Ascending aorta (tissue), 2 donors: ENCODE measurements around the gene CD19. TPM values are rescaled to one million over a fixed set of nuclear protein-coding genes. Genes with fewer than 3 reads are reported as not detected.

Experiments
- DNase-seq, 2 donors: peaks; one replicate each; pipeline ENCODE4 v3.0.0-alpha.2; 2019; ENCODE audit warnings: low spot score in 2 of 2
- H3K27ac ChIP-seq, 2 donors: fragments of 200-600 bp; sonication (generic); one replicate each; pipeline ENCODE4 v1.5.1; 2016 to 2017; ENCODE audit warnings: mild to moderate bottlenecking in 1 of 2
- H3K27me3 ChIP-seq: fragments of 200-600 bp; sonication (generic); one replicate; pipeline ENCODE4 v1.5.1; 2017
- H3K36me3 ChIP-seq, 2 donors: fragments of 200-600 bp; sonication (generic); one replicate each; pipeline ENCODE4 v1.5.1; 2016
- H3K4me1 ChIP-seq, 2 donors: fragments of 200-600 bp; sonication (generic); one replicate each; pipeline ENCODE4 v1.5.1; 2016 to 2017; ENCODE audit warnings: mild to moderate bottlenecking in 1 of 2
- H3K4me3 ChIP-seq, 2 donors: fragments of 200-600 bp; sonication (generic); one replicate each; pipeline ENCODE4 v1.5.1; 2016 to 2017; ENCODE audit warnings: mild to moderate bottlenecking in 1 of 2
- H3K9me3 ChIP-seq, 2 donors: fragments of 200-600 bp; sonication (generic); one replicate each; pipeline ENCODE4 v1.5.1; 2016
- CTCF ChIP-seq, 3 experiments: fragments of 200-600 bp in 2 of 3; fragments of 450-650 bp in 1 of 3; sonication (generic) in 2 of 3; IDR thresholded peaks; one replicate each; pipeline ENCODE4 v1.5.1; 2016 to 2019; ENCODE audit warnings: antibody characterized with exemption in 3 of 3, mild to moderate bottlenecking in 1 of 3, moderate library complexity in 1 of 3
- intact Hi-C: fragments of 100-400 bp; cut with DNase I; formaldehyde crosslinking; loops from one replicate; pipeline ENCODE4 v1.15.1; 2023
- total RNA-seq: library from RNA; depleted of rRNA; stranded (reverse); fragments of >200 nt; gene quantifications from one replicate; pipeline ENCODE4 v1.1.0, GENCODE V29; 2016

Gene CD19
- total RNA-seq, 1 donor from 2014 or later = not detected

GRCh38 chr16:28980929-28981328 is 49.2 kb downstream of the CD19 start:
- peaks cover 0 to 2% of the 10 kb centered on the region in 2 donors for H3K4me1 ChIP-seq
- H3K27me3 ChIP-seq = no peaks in the 10 kb centered on the region
- peaks cover 65 to 72% of the 10 kb centered on the region in 2 donors for H3K36me3 ChIP-seq
- H3K4me3 ChIP-seq = no peak overlapping the region
- H3K27ac ChIP-seq = no peak overlapping the region
- no peak for TF ChIP-seq CTCF (IDR thresholded peaks at IDR 0.05)
- intact Hi-C loops = no loop called here
- H3K9me3 ChIP-seq = no peaks in the 10 kb centered on the region
- DNase-seq = no peak

- peaks cover 70 to 78% of the 10 kb centered on the region in 2 donors for H3K36me3 ChIP-seq
- H3K4me3 ChIP-seq = no peak overlapping the region
- H3K27me3 ChIP-seq = no peaks in the 10 kb centered on the region
- DNase-seq = no peak
- no peaks in the 10 kb centered on the region for H3K9me3 ChIP-seq
- H3K27ac ChIP-seq = no peak overlapping the region
- peak in 2 of 3 experiments; percentile 22 to 25 for TF ChIP-seq CTCF (IDR thresholded peaks at IDR 0.05)
- H3K4me1 ChIP-seq = no peaks in the 10 kb centered on the region
- intact Hi-C loops = no loop called here
Observed at GRCh38 chr16:28981517-28981916, 49.7 kb downstream of the CD19 start.

GRCh38 chr16:28982418-28982817 is 50.6 kb downstream of the CD19 start:
- no peak for DNase-seq
- Histone ChIP-seq H3K27ac (no peak overlapping the region), H3K9me3 (no peaks in the 10 kb centered on the region), H3K4me3 (no peak overlapping the region), H3K4me1 (no peaks in the 10 kb centered on the region), H3K27me3 (no peaks in the 10 kb centered on the region), H3K36me3 (peaks cover 79 to 87% of the 10 kb centered on the region in 2 donors)
- intact Hi-C loops = no loop called here
- no peak for TF ChIP-seq CTCF (IDR thresholded peaks at IDR 0.05)

GRCh38 chr16:28982949-28983348 is 51.2 kb downstream of the CD19 start:
- no peaks in the 10 kb centered on the region for H3K9me3 ChIP-seq
- peaks cover 78 to 87% of the 10 kb centered on the region in 2 donors for H3K36me3 ChIP-seq
- DNase-seq = no peak
- intact Hi-C loops = no loop called here
- H3K27ac ChIP-seq = no peak overlapping the region
- no peak overlapping the region for H3K4me3 ChIP-seq
- no peaks in the 10 kb centered on the region for H3K4me1 ChIP-seq
- no peaks in the 10 kb centered on the region for H3K27me3 ChIP-seq
- TF ChIP-seq CTCF (IDR thresholded peaks at IDR 0.05) = no peak

- Histone ChIP-seq H3K36me3 (peaks cover 73 to 83% of the 10 kb centered on the region in 2 donors), H3K27ac (no peak overlapping the region), H3K9me3 (no peaks in the 10 kb centered on the region), H3K27me3 (no peaks in the 10 kb centered on the region), H3K4me1 (no peaks in the 10 kb centered on the region), H3K4me3 (no peak overlapping the region)
- TF ChIP-seq CTCF (IDR thresholded peaks at IDR 0.05) = no peak
- intact Hi-C loops = no loop called here
- no peak for DNase-seq
Observed at GRCh38 chr16:28983644-28984043, 51.9 kb downstream of the CD19 start.

GRCh38 chr16:28984091-28984490 is 52.3 kb downstream of the CD19 start:
- no peak overlapping the region for H3K27ac ChIP-seq
- no peaks in the 10 kb centered on the region for H3K9me3 ChIP-seq
- no peak for DNase-seq

More at GRCh38 chr16:28984091-28984490, 52.3 kb downstream of the CD19 start:
- Histone ChIP-seq H3K27me3 (no peaks in the 10 kb centered on the region), H3K4me1 (no peaks in the 10 kb centered on the region), H3K36me3 (peaks cover 73 to 80% of the 10 kb centered on the region in 2 donors), H3K4me3 (no peak overlapping the region)
- intact Hi-C loops = no loop called here
- TF ChIP-seq CTCF (IDR thresholded peaks at IDR 0.05) = no peak
